Peyer's patch (tissue), 4 donors: ENCODE measurements around the gene SCN3B. TPM values are rescaled to one million over a fixed set of nuclear protein-coding genes. Genes with fewer than 3 reads are reported as not detected.

Source experiments
- DNase-seq, 3 donors: peaks; one replicate each; pipeline ENCODE4 v3.0.0-alpha.2; 2017 to 2019
- H3K27ac ChIP-seq, 4 donors: fragments of 200-600 bp; sonication (generic); one replicate each; pipeline ENCODE4 v1.5.1; 2016 to 2019
- H3K27me3 ChIP-seq, 2 donors: fragments of 200-600 bp; sonication (generic); one replicate each; pipeline ENCODE4 v1.5.1; 2019
- H3K36me3 ChIP-seq, 3 donors: fragments of 200-600 bp; sonication (generic); one replicate each; pipeline ENCODE4 v1.5.1; 2016 to 2019
- H3K4me1 ChIP-seq, 4 donors: fragments of 200-600 bp; sonication (generic); one replicate each; pipeline ENCODE4 v1.5.1; 2016 to 2019
- H3K4me3 ChIP-seq, 4 donors: fragments of 200-600 bp; sonication (generic); 1 replicate in 3 of 4; 2 replicates in 1 of 4; pipeline ENCODE4 v1.5.1; 2016 to 2019; ENCODE audit warnings: mild to moderate bottlenecking in 1 of 4
- H3K9me3 ChIP-seq, 4 donors: fragments of 200-600 bp; sonication (generic); one replicate each; pipeline ENCODE4 v1.5.1; 2016 to 2019; ENCODE audit warnings: mild to moderate bottlenecking in 1 of 4
- CTCF ChIP-seq, 6 experiments: fragments of 450-650 bp in 4 of 6; fragments of 200-600 bp in 2 of 6; sonication (generic) in 1 of 6; IDR thresholded peaks; one replicate each; pipeline ENCODE4 v1.5.1; 2017 to 2019; ENCODE audit warnings: antibody characterized with exemption in 6 of 6, mild to moderate bottlenecking in 3 of 6, moderate library complexity in 1 of 6
- POLR2A ChIP-seq, 2 donors: fragments of 450-650 bp; IDR thresholded peaks; one replicate each; pipeline ENCODE4 v1.5.1; 2017; ENCODE audit warnings: antibody characterized with exemption in 2 of 2, mild to moderate bottlenecking in 2 of 2, moderate library complexity in 2 of 2
- total RNA-seq, 4 donors: library from RNA; depleted of rRNA; stranded (reverse); fragments of >200 nt; gene quantifications; one replicate each; pipeline ENCODE4 v1.1.0, GENCODE V29; 2016

SCN3B gene
- total RNA-seq, 4 donors from 2014 or later, result 0.80 to 4.4 (median 1.3) TPM

DNA sequence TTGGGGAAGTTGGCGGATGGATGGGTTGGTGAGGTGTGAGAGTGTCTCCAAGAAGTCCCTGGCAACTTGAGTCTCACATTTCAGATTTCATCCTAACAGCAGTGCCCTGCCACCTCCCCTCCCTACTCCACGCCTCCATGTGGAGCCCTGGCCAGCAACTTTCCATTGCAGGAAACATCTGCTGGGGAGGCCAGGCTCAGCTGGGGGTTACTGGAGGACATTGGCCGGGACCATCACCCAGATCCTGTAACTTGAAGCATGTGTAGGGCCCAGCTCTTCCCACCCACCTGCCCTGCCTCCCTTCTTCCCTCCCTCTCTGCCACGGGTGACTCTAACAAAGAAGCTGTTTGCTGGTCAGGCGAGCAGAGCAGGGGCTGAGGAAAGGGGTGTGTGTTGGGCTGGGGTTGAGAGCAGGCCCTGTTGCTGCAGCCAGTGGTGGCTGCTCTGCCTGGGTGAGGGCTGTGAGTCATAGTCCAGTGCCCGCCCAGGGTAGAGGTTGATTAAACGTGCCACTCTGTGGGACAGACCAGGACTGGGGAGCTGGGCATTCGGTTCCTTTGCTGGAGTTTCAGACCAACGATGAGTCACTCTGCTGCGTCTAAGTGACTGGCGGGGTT is 64.0 kb downstream of the SCN3B start:
- H3K36me3 ChIP-seq, result peaks cover 0 to 21% (median 0%) of the 10 kb centered on the region in 3 donors
- DNase-seq, result peak in 2 of 3 donors; percentile 90
- H3K4me3 ChIP-seq, result peak overlapping the region in 1 of 4 donors; percentile 56
- H3K27me3 ChIP-seq, result no peaks in the 10 kb centered on the region
- TF ChIP-seq POLR2A (IDR thresholded peaks at IDR 0.05) (peak; percentile 61 to 63), CTCF (IDR thresholded peaks at IDR 0.05) (no peak)
- H3K4me1 ChIP-seq, result peaks cover 0 to 46% (median 7%) of the 10 kb centered on the region in 4 donors
- H3K27ac ChIP-seq, result peak overlapping the region in 3 of 4 donors; percentile 70 to 93 (median 84)
- H3K9me3 ChIP-seq, result no peaks in the 10 kb centered on the region

GRCh38 chr11:123588864-123589262 is 65.6 kb downstream of the SCN3B start:
- H3K4me1 ChIP-seq, result peaks cover 0 to 54% (median 7%) of the 10 kb centered on the region in 4 donors
- TF ChIP-seq POLR2A (IDR thresholded peaks at IDR 0.05), result no peak
- TF ChIP-seq CTCF (IDR thresholded peaks at IDR 0.05), result no peak
- H3K36me3 ChIP-seq, result peaks cover 0 to 7% (median 0%) of the 10 kb centered on the region in 3 donors
- peak overlapping the region in 3 of 4 donors; percentile 64 to 86 (median 74) for H3K27ac ChIP-seq
- no peak for DNase-seq
- H3K4me3 ChIP-seq, result no peak overlapping the region
- no peaks in the 10 kb centered on the region for H3K27me3 ChIP-seq
- H3K9me3 ChIP-seq, result no peaks in the 10 kb centered on the region

- DNase-seq, result peak in 2 of 3 donors; percentile 88 to 89
- no peaks in the 10 kb centered on the region for H3K9me3 ChIP-seq
- TF ChIP-seq CTCF (IDR thresholded peaks at IDR 0.05), result no peak
- TF ChIP-seq POLR2A (IDR thresholded peaks at IDR 0.05), result no peak
Observed at GRCh38 chr11:123588117-123588863, 66.1 kb downstream of the SCN3B start.

DNA sequence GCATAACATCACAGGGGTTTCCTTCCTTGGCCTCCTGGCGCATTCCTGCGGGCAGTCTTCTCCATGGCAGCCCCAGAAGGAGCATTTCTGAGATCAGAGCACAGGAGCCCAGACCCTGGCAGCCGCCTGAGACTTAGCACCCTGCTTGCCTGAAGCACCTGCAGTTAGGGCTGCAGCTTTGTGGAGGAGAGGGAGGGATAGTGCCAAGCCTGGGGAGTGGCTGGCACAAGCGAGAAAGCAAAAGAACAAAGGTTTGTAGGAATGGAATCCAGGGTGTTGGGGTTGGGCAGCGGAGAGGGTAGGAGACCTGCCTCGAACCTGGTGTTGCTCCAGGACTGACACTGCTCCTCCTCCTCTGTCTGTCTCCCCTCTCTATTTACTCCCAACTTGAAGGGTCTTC is 66.9 kb downstream of the SCN3B start:
- Histone ChIP-seq H3K4me3 (no peak overlapping the region), H3K4me1 (peaks cover 0 to 54% (median 7%) of the 10 kb centered on the region in 4 donors), H3K27ac (peak overlapping the region in 3 of 4 donors; percentile 64 to 86 (median 74)), H3K9me3 (no peaks in the 10 kb centered on the region), H3K36me3 (no peaks in the 10 kb centered on the region), H3K27me3 (no peaks in the 10 kb centered on the region)
- peak in 2 of 3 donors; percentile 54 to 72 for DNase-seq
- TF ChIP-seq CTCF (IDR thresholded peaks at IDR 0.05), result no peak
- peak in 1 of 2 donors; percentile 50 for TF ChIP-seq POLR2A (IDR thresholded peaks at IDR 0.05)

More at GRCh38 chr11:123588117-123588863, 66.1 kb downstream of the SCN3B start:
- Histone ChIP-seq H3K36me3 (peaks cover 0 to 1% (median 0%) of the 10 kb centered on the region in 3 donors), H3K4me3 (no peak overlapping the region), H3K27ac (peak overlapping the region in 3 of 4 donors; percentile 64 to 86 (median 74)), H3K4me1 (peaks cover 0 to 54% (median 7%) of the 10 kb centered on the region in 4 donors), H3K27me3 (no peaks in the 10 kb centered on the region)

DNA sequence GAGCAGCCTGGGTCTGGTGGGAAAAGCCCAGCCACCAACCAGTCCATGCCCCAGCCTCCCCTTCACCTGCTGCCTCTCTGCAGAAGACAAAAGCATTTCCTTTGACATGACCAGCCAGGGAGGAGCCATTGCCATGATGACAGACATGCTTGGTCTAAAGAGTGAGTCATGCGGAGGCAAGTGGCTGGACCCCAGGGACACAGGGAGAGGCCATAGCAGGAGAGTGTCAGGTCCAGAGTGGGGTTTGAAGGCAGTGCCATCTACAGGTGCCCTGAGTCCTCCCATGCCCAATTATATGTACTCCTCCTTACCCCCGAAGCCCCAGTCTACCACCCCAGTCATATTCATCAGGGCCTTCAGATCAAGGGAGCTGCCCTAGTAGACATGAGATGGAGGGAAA is 67.4 kb downstream of the SCN3B start:
- H3K4me1 ChIP-seq, result peaks cover 0 to 54% (median 7%) of the 10 kb centered on the region in 4 donors

More for the DNA sequence above, 67.4 kb downstream of the SCN3B start:
- Histone ChIP-seq H3K36me3 (no peaks in the 10 kb centered on the region), H3K27me3 (no peaks in the 10 kb centered on the region), H3K27ac (peak overlapping the region in 3 of 4 donors; percentile 64 to 86 (median 74)), H3K4me3 (no peak overlapping the region), H3K9me3 (no peaks in the 10 kb centered on the region)
- TF ChIP-seq CTCF (IDR thresholded peaks at IDR 0.05), result peak in 1 of 6 experiments; percentile 15
- TF ChIP-seq POLR2A (IDR thresholded peaks at IDR 0.05), result no peak
- peak in 2 of 3 donors; percentile 60 to 65 for DNase-seq
